Sigmoid colon (tissue), 7 donors: ENCODE data around the gene KATNAL1. TPM values are rescaled to one million over a fixed set of nuclear protein-coding genes. Genes with fewer than 3 reads are reported as not detected.

Source experiments
- DNase-seq: peaks from one replicate; pipeline ENCODE4 v3.0.0-alpha.2; 2019
- H3K27ac ChIP-seq, 4 donors: fragments of 200-600 bp; sonication (generic); one replicate each; pipeline ENCODE4 v1.5.1; 2016 to 2019; ENCODE audit warnings: mild to moderate bottlenecking in 1 of 4
- H3K27me3 ChIP-seq, 3 donors: fragments of 200-600 bp; sonication (generic); one replicate each; pipeline ENCODE4 v1.5.1; 2019; ENCODE audit warnings: mild to moderate bottlenecking in 1 of 3
- H3K36me3 ChIP-seq, 4 donors: fragments of 200-600 bp; sonication (generic); one replicate each; pipeline ENCODE4 v1.5.1; 2016 to 2019
- H3K4me1 ChIP-seq, 4 donors: fragments of 200-600 bp; sonication (generic); one replicate each; pipeline ENCODE4 v1.5.1; 2017 to 2019
- H3K4me3 ChIP-seq, 4 donors: fragments of 200-600 bp; sonication (generic); one replicate each; pipeline ENCODE4 v1.5.1; 2017 to 2019; ENCODE audit warnings: mild to moderate bottlenecking in 2 of 4, moderate library complexity in 1 of 4
- H3K9me3 ChIP-seq, 4 donors: fragments of 200-600 bp in 3 of 4; sonication (generic) in 3 of 4; one replicate each; pipeline versions ENCODE4 v1.5.1 to v1.6.1; 2013 to 2019
- EP300 ChIP-seq, 4 donors: sonication (generic); formaldehyde crosslinking; IDR thresholded peaks; one replicate each; pipeline ENCODE4 v1.6.1; 2017; ENCODE audit warnings: antibody characterized with exemption in 4 of 4
- POLR2A ChIP-seq, 2 donors: fragments of 450-650 bp; IDR thresholded peaks; one replicate each; pipeline ENCODE4 v1.6.1; 2016; ENCODE audit warnings: antibody characterized with exemption in 2 of 2, mild to moderate bottlenecking in 2 of 2, moderate library complexity in 2 of 2
- POLR2AphosphoS5 ChIP-seq, 4 donors: sonication (generic); formaldehyde crosslinking; IDR thresholded peaks; one replicate each; pipeline ENCODE4 v1.6.1; 2017; ENCODE audit warnings: antibody characterized with exemption in 4 of 4
- WGBS, 2 donors: extraction: QIAGEN DNeasy Blood & Tissue Kit; methylation state at CpG; one replicate each; pipeline ENCODE4 v1.1.7; 2013; 5-methylcytosine and 5-hydroxymethylcytosine counted together
- intact Hi-C: fragments of 100-400 bp; cut with DNase I; formaldehyde crosslinking; loops from one replicate; pipeline ENCODE4 v1.15.1; 2023
- polyA plus RNA-seq, 3 donors: library from polyadenylated mRNA; stranded (reverse); fragments of 200-250 nt; gene quantifications; one replicate each; pipeline ENCODE4 v1.2.3, GENCODE V29; 2013
- total RNA-seq, 4 donors: library from RNA; depleted of rRNA; stranded (reverse); fragments of >200 nt; gene quantifications; one replicate each; pipeline ENCODE4 v1.1.0, GENCODE V29; 2016
- TF ChIP-seq, protein P1 (sequence below), 4 experiments: fragments of 450-650 bp in 3 of 4; fragments of 200-600 bp in 1 of 4; IDR thresholded peaks; one replicate each; pipeline ENCODE4 v1.5.1; 2016 to 2019; ENCODE audit warnings: antibody characterized with exemption in 4 of 4, mild to moderate bottlenecking in 3 of 4, moderate library complexity in 2 of 4
- donor health status: healthy with polysubstance abuse.
- donor health status: Bipolar disorder and iron deficiency.
- donor health status: healthy.

The KATNAL1 gene
- total and polyA plus RNA-seq, 7 donors = 0.92 to 51.2 (median 31.9) TPM

DNA sequence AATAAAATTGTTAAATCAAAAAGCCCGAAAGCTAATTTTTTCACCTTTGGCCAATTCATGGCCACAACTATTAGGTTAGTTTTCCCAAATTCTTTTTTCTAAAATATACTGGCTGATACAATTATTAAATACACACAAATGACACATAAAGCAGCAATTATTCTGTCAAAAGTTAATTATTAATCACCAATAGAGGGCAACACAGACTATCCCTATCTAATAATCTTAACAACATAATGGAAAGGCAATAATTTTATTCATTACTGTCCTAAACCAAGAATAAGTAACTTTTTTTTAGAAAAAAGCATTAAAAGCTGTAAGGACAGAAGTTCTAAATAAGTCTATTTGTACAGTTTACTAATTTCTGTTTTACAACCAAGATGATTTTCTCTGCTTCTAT, 51.7 kb downstream of the KATNAL1 start:
- Histone ChIP-seq H3K9me3 (no peaks in the 10 kb centered on the region), H3K4me3 (no peak overlapping the region), H3K27ac (no peak overlapping the region), H3K4me1 (peaks cover 0 to 29% (median 15%) of the 10 kb centered on the region in 4 donors), H3K36me3 (peaks cover 0 to 10% (median 0%) of the 10 kb centered on the region in 4 donors), H3K27me3 (no peaks in the 10 kb centered on the region)
- intact Hi-C loops = loop anchor here (10.0 kb wide), 1 partner anchor 209 kb away; the partner anchor contains the start of gene HMGB1
- no peak for TF ChIP-seq POLR2AphosphoS5 (IDR thresholded peaks at IDR 0.05)
- no peak for TF ChIP-seq POLR2A (IDR thresholded peaks at IDR 0.05)
- TF ChIP-seq, protein P1, sequence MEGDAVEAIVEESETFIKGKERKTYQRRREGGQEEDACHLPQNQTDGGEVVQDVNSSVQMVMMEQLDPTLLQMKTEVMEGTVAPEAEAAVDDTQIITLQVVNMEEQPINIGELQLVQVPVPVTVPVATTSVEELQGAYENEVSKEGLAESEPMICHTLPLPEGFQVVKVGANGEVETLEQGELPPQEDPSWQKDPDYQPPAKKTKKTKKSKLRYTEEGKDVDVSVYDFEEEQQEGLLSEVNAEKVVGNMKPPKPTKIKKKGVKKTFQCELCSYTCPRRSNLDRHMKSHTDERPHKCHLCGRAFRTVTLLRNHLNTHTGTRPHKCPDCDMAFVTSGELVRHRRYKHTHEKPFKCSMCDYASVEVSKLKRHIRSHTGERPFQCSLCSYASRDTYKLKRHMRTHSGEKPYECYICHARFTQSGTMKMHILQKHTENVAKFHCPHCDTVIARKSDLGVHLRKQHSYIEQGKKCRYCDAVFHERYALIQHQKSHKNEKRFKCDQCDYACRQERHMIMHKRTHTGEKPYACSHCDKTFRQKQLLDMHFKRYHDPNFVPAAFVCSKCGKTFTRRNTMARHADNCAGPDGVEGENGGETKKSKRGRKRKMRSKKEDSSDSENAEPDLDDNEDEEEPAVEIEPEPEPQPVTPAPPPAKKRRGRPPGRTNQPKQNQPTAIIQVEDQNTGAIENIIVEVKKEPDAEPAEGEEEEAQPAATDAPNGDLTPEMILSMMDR (IDR thresholded peaks at IDR 0.05) = no peak
- TF ChIP-seq EP300 (IDR thresholded peaks at IDR 0.05) = no peak
- 95 to 96% methylated on average over 1 of the region's 1 CpG for WGBS, 2 donors
- DNase-seq = no peak

DNA sequence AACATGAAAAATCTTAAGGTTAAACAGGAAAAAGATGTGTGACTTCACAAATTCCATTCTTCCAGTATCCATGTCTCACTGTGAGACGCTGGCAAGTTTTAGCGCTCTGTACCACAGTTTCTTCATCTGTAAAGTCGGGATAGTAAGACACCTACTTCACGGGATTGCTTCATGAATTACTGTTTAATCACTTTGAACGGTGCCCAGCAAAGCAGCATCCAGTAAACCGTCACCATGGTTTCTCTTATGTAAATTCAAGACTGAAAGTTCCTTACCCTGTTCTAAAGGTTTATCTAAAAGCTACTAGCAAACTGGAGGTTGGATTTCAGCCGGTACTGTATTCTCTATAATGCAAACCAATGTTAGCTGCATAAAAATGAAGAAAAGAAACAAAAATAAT, 53.5 kb downstream of the KATNAL1 start:
- Histone ChIP-seq H3K4me3 (no peak overlapping the region), H3K36me3 (peaks cover 0 to 10% (median 0%) of the 10 kb centered on the region in 4 donors), H3K27ac (no peak overlapping the region), H3K9me3 (no peaks in the 10 kb centered on the region), H3K27me3 (no peaks in the 10 kb centered on the region), H3K4me1 (peaks cover 0 to 29% (median 15%) of the 10 kb centered on the region in 4 donors)
- TF ChIP-seq EP300 (IDR thresholded peaks at IDR 0.05) (no peak), POLR2A (IDR thresholded peaks at IDR 0.05) (no peak), POLR2AphosphoS5 (IDR thresholded peaks at IDR 0.05) (no peak)
- TF ChIP-seq, protein P1 (IDR thresholded peaks at IDR 0.05) = no peak
- WGBS, 2 donors = 86 to 87% methylated on average over 7 of the region's 7 CpGs
- no peak for DNase-seq
- intact Hi-C loops = loop anchor here (10.0 kb wide), 1 partner anchor 211 kb away; the partner anchor contains the start of gene HMGB1

- no peaks in the 10 kb centered on the region for H3K9me3 ChIP-seq
- no peak for DNase-seq
- no peak overlapping the region for H3K27ac ChIP-seq
- TF ChIP-seq POLR2A (IDR thresholded peaks at IDR 0.05) = no peak
- TF ChIP-seq, protein P1 (IDR thresholded peaks at IDR 0.05) = no peak
- no peak for TF ChIP-seq POLR2AphosphoS5 (IDR thresholded peaks at IDR 0.05)
- no peak for TF ChIP-seq EP300 (IDR thresholded peaks at IDR 0.05)
- intact Hi-C loops = no loop called here
- H3K27me3 ChIP-seq = no peaks in the 10 kb centered on the region
- no peaks in the 10 kb centered on the region for H3K36me3 ChIP-seq
- H3K4me3 ChIP-seq = no peak overlapping the region
- peaks cover 0 to 10% (median 3%) of the 10 kb centered on the region in 4 donors for H3K4me1 ChIP-seq
- 96 to 98% methylated on average over 2 of the region's 2 CpGs for WGBS, 2 donors
Observed at GRCh38 chr13:30247406-30247805, 59.9 kb downstream of the KATNAL1 start.

- no peak overlapping the region for H3K27ac ChIP-seq
- TF ChIP-seq POLR2A (IDR thresholded peaks at IDR 0.05) (no peak), POLR2AphosphoS5 (IDR thresholded peaks at IDR 0.05) (no peak), EP300 (IDR thresholded peaks at IDR 0.05) (no peak)
- TF ChIP-seq, protein P1 (IDR thresholded peaks at IDR 0.05) = no peak
- no peaks in the 10 kb centered on the region for H3K36me3 ChIP-seq
- H3K27me3 ChIP-seq = no peaks in the 10 kb centered on the region
- peaks cover 0 to 9% (median 6%) of the 10 kb centered on the region in 4 donors for H3K4me1 ChIP-seq
- no peak overlapping the region for H3K4me3 ChIP-seq
- H3K9me3 ChIP-seq = no peaks in the 10 kb centered on the region
- WGBS, 2 donors = 75 to 83% methylated on average over 2 of the region's 2 CpGs
- no peak for DNase-seq
- intact Hi-C loops = no loop called here
Observed at GRCh38 chr13:30241532-30241931, 65.8 kb downstream of the KATNAL1 start.

DNA sequence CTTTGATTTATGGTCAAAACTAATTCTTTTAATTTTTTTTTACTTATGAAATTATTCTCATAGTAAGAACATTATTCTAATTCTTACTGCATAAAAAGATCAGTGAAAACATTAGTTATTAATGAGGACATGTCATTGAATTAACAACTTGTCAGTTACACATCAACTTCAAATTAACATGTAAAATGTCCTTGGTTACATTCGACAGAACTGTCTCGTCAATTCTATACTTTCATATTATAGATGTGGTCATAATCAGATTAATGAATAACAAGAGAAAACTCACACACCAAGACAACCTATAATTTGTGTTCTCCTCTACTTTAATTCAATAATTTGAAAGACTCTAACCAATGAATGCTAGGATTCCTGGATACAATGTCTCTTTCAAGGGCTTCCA, 66.7 kb downstream of the KATNAL1 start:
- H3K4me3 ChIP-seq = no peak overlapping the region
- TF ChIP-seq EP300 (IDR thresholded peaks at IDR 0.05) (no peak), POLR2AphosphoS5 (IDR thresholded peaks at IDR 0.05) (no peak), POLR2A (IDR thresholded peaks at IDR 0.05) (no peak)
- TF ChIP-seq, protein P1 (IDR thresholded peaks at IDR 0.05) = no peak
- no peaks in the 10 kb centered on the region for H3K9me3 ChIP-seq
- intact Hi-C loops = no loop called here
- H3K27me3 ChIP-seq = no peaks in the 10 kb centered on the region
- no peak overlapping the region for H3K27ac ChIP-seq
- WGBS, 2 donors = 45 to 62% methylated on average over 2 of the region's 2 CpGs
- peaks cover 0 to 9% (median 6%) of the 10 kb centered on the region in 4 donors for H3K4me1 ChIP-seq
- no peaks in the 10 kb centered on the region for H3K36me3 ChIP-seq
- no peak for DNase-seq
